Mesothelial cell of epicardium (in vitro differentiated cells): ENCODE measurements around the gene KCNJ2. TPM values are rescaled to one million over a fixed set of nuclear protein-coding genes. Genes with fewer than 3 reads are reported as not detected.

Experiments
- DNase-seq, 2 experiments: peaks; one replicate each; pipeline ENCODE4 v3.0.0; 2021; ENCODE audit warnings: low spot score in 2 of 2; ENCODE audit not compliant: unreplicated experiment in 2 of 2
- H3K27ac Mint-ChIP-seq: 2 replicates; pipeline ENCODE4 v1.8.0; 2021; ENCODE audit warnings: mixed read lengths
- H3K27me3 Mint-ChIP-seq: 2 replicates; pipeline ENCODE4 v1.8.0; 2021; ENCODE audit warnings: low read depth, mixed read lengths
- H3K36me3 Mint-ChIP-seq: 2 replicates; pipeline ENCODE4 v1.8.0; 2021; ENCODE audit warnings: mixed read lengths
- H3K4me1 Mint-ChIP-seq: 2 replicates; pipeline ENCODE4 v1.8.0; 2021; ENCODE audit warnings: mixed read lengths
- H3K4me3 Mint-ChIP-seq: 2 replicates; pipeline ENCODE4 v1.8.0; 2021; ENCODE audit warnings: mild to moderate bottlenecking, moderate library complexity, mixed read lengths
- H3K9me3 Mint-ChIP-seq: 2 replicates; pipeline ENCODE4 v1.8.0; 2021; ENCODE audit warnings: mixed read lengths
- CTCF ChIP-seq: fragments of 200-600 bp; sonication (generic); IDR thresholded peaks from one replicate; pipeline ENCODE4 v1.5.0; 2021; ENCODE audit warnings: antibody characterized with exemption; ENCODE audit not compliant: unreplicated experiment
- total RNA-seq: library from RNA; stranded (reverse); gene quantifications from 3 replicates; pipeline ENCODE4 v1.2.1, GENCODE V29; 2021

KCNJ2 gene
- total RNA-seq, 1 donor from 2014 or later: 28.4 TPM

GRCh38 chr17:70138291-70138865 is 31.0 kb upstream of the KCNJ2 start:
- TF ChIP-seq CTCF: no peak
- H3K4me3 Mint-ChIP-seq: peak overlapping the region; percentile 38
- peak overlapping the region; percentile 95 for H3K27ac Mint-ChIP-seq
- no peak for DNase-seq
- no peaks in the 10 kb centered on the region for H3K36me3 Mint-ChIP-seq
- peaks cover 71% of the 10 kb centered on the region for H3K4me1 Mint-ChIP-seq
- no peaks in the 10 kb centered on the region for H3K27me3 Mint-ChIP-seq
- H3K9me3 Mint-ChIP-seq: no peaks in the 10 kb centered on the region

- Mint-ChIP-seq H3K4me1 (peaks cover 70% of the 10 kb centered on the region), H3K36me3 (no peaks in the 10 kb centered on the region), H3K9me3 (no peaks in the 10 kb centered on the region), H3K4me3 (no peak overlapping the region), H3K27me3 (no peaks in the 10 kb centered on the region), H3K27ac (peak overlapping the region; percentile 95)
- TF ChIP-seq CTCF: no peak
- no peak for DNase-seq
Measured at GRCh38 chr17:70139449-70139993, 29.8 kb upstream of the KCNJ2 start.

GRCh38 chr17:70144260-70144846 is 25.0 kb upstream of the KCNJ2 start:
- peak; percentile 89 for TF ChIP-seq CTCF
- Mint-ChIP-seq H3K9me3 (no peaks in the 10 kb centered on the region), H3K36me3 (no peaks in the 10 kb centered on the region), H3K4me1 (peaks cover 36% of the 10 kb centered on the region), H3K4me3 (no peak overlapping the region), H3K27me3 (no peaks in the 10 kb centered on the region), H3K27ac (no peak overlapping the region)
- DNase-seq: no peak

- Mint-ChIP-seq H3K4me1 (peaks cover 23% of the 10 kb centered on the region), H3K27me3 (no peaks in the 10 kb centered on the region), H3K4me3 (no peak overlapping the region), H3K27ac (no peak overlapping the region), H3K9me3 (peaks cover 8% of the 10 kb centered on the region), H3K36me3 (no peaks in the 10 kb centered on the region)
- DNase-seq: no peak
- TF ChIP-seq CTCF: no peak
Measured at GRCh38 chr17:70153210-70153609, 16.1 kb upstream of the KCNJ2 start.

GRCh38 chr17:70157151-70157550 is 12.2 kb upstream of the KCNJ2 start:
- no peaks in the 10 kb centered on the region for H3K36me3 Mint-ChIP-seq
- H3K27ac Mint-ChIP-seq: no peak overlapping the region
- peaks cover 46% of the 10 kb centered on the region for H3K4me1 Mint-ChIP-seq
- no peak overlapping the region for H3K4me3 Mint-ChIP-seq
- no peaks in the 10 kb centered on the region for H3K27me3 Mint-ChIP-seq
- DNase-seq: no peak
- no peak for TF ChIP-seq CTCF
- H3K9me3 Mint-ChIP-seq: peaks cover 3% of the 10 kb centered on the region
